ENCODE measurements around the gene GABARAP.

Gene GABARAP

GRCh38 chr17:7236808-7237207 is 5.4 kb downstream of the GABARAP start:
- Mint-ChIP-seq H3K27me3 (no peaks in the 10 kb centered on the region), H3K4me1 (peaks cover 79% of the 10 kb centered on the region), H3K27ac (peak overlapping the region in 1 of 2 donors; percentile 16), H3K4me3 (peak overlapping the region; percentile 96 to 98), H3K9me3 (no peaks in the 10 kb centered on the region)
- no peak for ATAC-seq
- no peak for DNase-seq

GRCh38 chr17:7235693-7236665 is 6.3 kb downstream of the GABARAP start:
- Mint-ChIP-seq H3K4me1 (peaks cover 77% of the 10 kb centered on the region), H3K4me3 (peak overlapping the region; percentile 95 to 98), H3K9me3 (no peaks in the 10 kb centered on the region), H3K27me3 (no peaks in the 10 kb centered on the region), H3K27ac (peak overlapping the region; percentile 60 to 61)
- no peak for ATAC-seq
- DNase-seq = no peak

GRCh38 chr17:7234083-7234951 is 7.9 kb downstream of the GABARAP start, which contains the start of gene DVL2:
TSS of gene DVL2 (minus strand) at chr17:7234517. CDS start at chr17:7234262, 255 bp downstream.
- DNase-seq = peak; percentile 91 to 94
- Mint-ChIP-seq H3K4me3 (peak within 1 kb of the TSS; percentile 95 to 98), H3K4me1 (peaks cover 74% of the 10 kb centered on the region), H3K27me3 (no peaks in the 10 kb centered on the region), H3K9me3 (no peaks in the 10 kb centered on the region), H3K27ac (peak within 1 kb of the TSS; percentile 96)
- ATAC-seq = peak; percentile 64

DNA sequence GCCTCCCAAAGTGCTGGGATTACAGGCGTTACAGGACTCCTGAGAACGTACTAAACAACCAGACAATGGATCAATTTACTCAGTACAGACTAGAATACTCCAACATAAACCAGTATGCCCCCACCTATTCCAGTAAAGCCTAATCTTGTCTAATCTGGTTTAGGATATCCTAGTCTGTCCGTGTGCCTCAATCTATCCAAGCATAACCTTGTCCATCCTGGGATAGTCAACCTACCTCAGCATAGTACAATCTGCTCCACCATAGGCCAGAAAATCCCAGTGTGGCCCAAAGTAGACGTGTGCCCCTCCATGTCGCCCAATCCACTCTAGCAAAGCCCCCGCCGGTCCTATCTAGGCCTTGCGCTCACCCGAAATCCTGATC is 8.6 kb downstream of the GABARAP start:
- peaks cover 80% of the 10 kb centered on the region for H3K4me1 Mint-ChIP-seq
- H3K4me3 Mint-ChIP-seq = peak overlapping the region; percentile 95 to 98
- no peaks in the 10 kb centered on the region for H3K27me3 Mint-ChIP-seq
- ATAC-seq = peak; percentile 33
- no peaks in the 10 kb centered on the region for H3K9me3 Mint-ChIP-seq
- DNase-seq = no peak
- H3K27ac Mint-ChIP-seq = peak overlapping the region; percentile 96

DNA sequence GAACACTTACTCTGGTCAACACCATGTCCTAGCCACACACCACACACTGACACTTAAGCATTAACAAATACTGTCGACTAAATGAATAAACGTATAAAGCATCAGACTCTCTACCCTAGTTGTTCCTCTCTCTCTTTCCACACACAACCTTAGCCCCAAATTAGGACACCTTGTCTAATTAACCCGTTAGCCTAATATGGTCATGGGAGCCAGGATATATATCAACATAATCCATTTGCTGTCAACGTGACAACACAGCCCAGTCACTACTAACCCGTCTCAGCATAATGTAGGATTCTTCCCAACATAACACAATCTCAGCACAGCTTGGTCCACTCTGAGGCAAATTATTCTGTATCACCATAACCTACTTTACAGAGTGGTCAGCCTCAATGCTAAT is 10.1 kb downstream of the GABARAP start:
- DNase-seq = no peak
- ATAC-seq = no peak
- Mint-ChIP-seq H3K27ac (no peak overlapping the region), H3K27me3 (no peaks in the 10 kb centered on the region), H3K4me3 (peak overlapping the region; percentile 30 to 98), H3K4me1 (peaks cover 91% of the 10 kb centered on the region), H3K9me3 (no peaks in the 10 kb centered on the region)

GRCh38 chr17:7229504-7229903 is 12.7 kb downstream of the GABARAP start:
- DNase-seq = no peak
- H3K4me3 Mint-ChIP-seq = no peak overlapping the region
- peaks cover 64% of the 10 kb centered on the region for H3K4me1 Mint-ChIP-seq
- no peak for ATAC-seq
- H3K9me3 Mint-ChIP-seq = no peaks in the 10 kb centered on the region
- no peak overlapping the region for H3K27ac Mint-ChIP-seq
- H3K27me3 Mint-ChIP-seq = no peaks in the 10 kb centered on the region

GRCh38 chr17:7228920-7229319 is 13.3 kb downstream of the GABARAP start:
- Mint-ChIP-seq H3K4me3 (no peak overlapping the region), H3K9me3 (no peaks in the 10 kb centered on the region), H3K27me3 (no peaks in the 10 kb centered on the region), H3K4me1 (peaks cover 62% of the 10 kb centered on the region), H3K27ac (no peak overlapping the region)
- ATAC-seq (no peak), DNase-seq (no peak)

- no peak overlapping the region for H3K4me3 Mint-ChIP-seq
- H3K27ac Mint-ChIP-seq = peak overlapping the region in 1 of 2 donors; percentile 27
- DNase-seq (no peak), ATAC-seq (no peak)
- peaks cover 46% of the 10 kb centered on the region for H3K4me1 Mint-ChIP-seq
- no peaks in the 10 kb centered on the region for H3K9me3 Mint-ChIP-seq
- H3K27me3 Mint-ChIP-seq = no peaks in the 10 kb centered on the region
These were observed 15.2 kb downstream of the GABARAP start for GRCh38 chr17:7226721-7227710.

GRCh38 chr17:7225711-7226331 is 16.4 kb downstream of the GABARAP start:
- no peak overlapping the region for H3K27ac Mint-ChIP-seq
- DNase-seq = no peak
- no peaks in the 10 kb centered on the region for H3K27me3 Mint-ChIP-seq
- no peak overlapping the region for H3K4me3 Mint-ChIP-seq
- no peaks in the 10 kb centered on the region for H3K9me3 Mint-ChIP-seq
- peak; percentile 30 for ATAC-seq
- peaks cover 48% of the 10 kb centered on the region for H3K4me1 Mint-ChIP-seq

GRCh38 chr17:7224661-7225111 is 17.6 kb downstream of the GABARAP start:
- ATAC-seq (no peak), DNase-seq (no peak)
- Mint-ChIP-seq H3K27ac (no peak overlapping the region), H3K27me3 (no peaks in the 10 kb centered on the region), H3K4me3 (no peak overlapping the region), H3K4me1 (peaks cover 47% of the 10 kb centered on the region), H3K9me3 (no peaks in the 10 kb centered on the region)

- no peak for DNase-seq
- Mint-ChIP-seq H3K27ac (no peak overlapping the region), H3K4me3 (no peak overlapping the region), H3K27me3 (no peaks in the 10 kb centered on the region), H3K9me3 (no peaks in the 10 kb centered on the region), H3K4me1 (peaks cover 49% of the 10 kb centered on the region)
- no peak for ATAC-seq
These were observed 18.1 kb downstream of the GABARAP start for GRCh38 chr17:7224110-7224509.

- ATAC-seq (no peak), DNase-seq (no peak)
- Mint-ChIP-seq H3K4me3 (no peak overlapping the region), H3K4me1 (peaks cover 49% of the 10 kb centered on the region), H3K27ac (no peak overlapping the region), H3K27me3 (no peaks in the 10 kb centered on the region), H3K9me3 (no peaks in the 10 kb centered on the region)
These were observed 18.9 kb downstream of the GABARAP start for GRCh38 chr17:7223375-7223774.

DNA sequence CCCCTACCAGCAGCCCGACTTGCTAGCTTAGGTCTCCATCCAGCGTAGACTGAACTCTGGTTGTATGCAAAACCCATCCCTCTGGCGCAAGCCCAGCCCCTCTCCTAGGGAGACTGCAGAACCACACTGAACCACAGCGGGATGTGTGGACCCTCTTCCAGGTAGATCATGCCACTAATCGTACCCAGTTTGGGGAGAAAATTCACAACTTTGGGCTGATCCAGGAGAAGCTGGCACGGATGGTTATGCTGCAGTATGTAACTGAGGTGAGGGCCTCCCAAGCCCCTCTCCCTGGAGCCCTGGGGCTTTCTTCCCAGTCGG is 19.3 kb downstream of the GABARAP start:
- DNase-seq = no peak
- no peak overlapping the region for H3K4me3 Mint-ChIP-seq
- no peak for ATAC-seq
- H3K27ac Mint-ChIP-seq = no peak overlapping the region
- no peaks in the 10 kb centered on the region for H3K27me3 Mint-ChIP-seq
- H3K9me3 Mint-ChIP-seq = no peaks in the 10 kb centered on the region
- peaks cover 49% of the 10 kb centered on the region for H3K4me1 Mint-ChIP-seq

GRCh38 chr17:7222093-7222971 is 19.9 kb downstream of the GABARAP start:
- no peaks in the 10 kb centered on the region for H3K27me3 Mint-ChIP-seq
- DNase-seq (no peak), ATAC-seq (no peak)
- H3K4me3 Mint-ChIP-seq = no peak overlapping the region
- H3K9me3 Mint-ChIP-seq = no peaks in the 10 kb centered on the region
- H3K27ac Mint-ChIP-seq = no peak overlapping the region
- peaks cover 49% of the 10 kb centered on the region for H3K4me1 Mint-ChIP-seq
